ENCODE measurements around the gene DEPDC4.
A peak's percentile ranks its signal among the peaks of the same experiment; 100 is the strongest.
"Not testable (repeated sequence)": the region's sequence is repeated elsewhere in the genome, so short reads cannot be mapped to it uniquely, and the experiment has no call there.

The DEPDC4 gene

GRCh38 chr12:100266835-100267602 lies at the start of gene DEPDC4, which contains the start of gene SCYL2:
Gene DEPDC4 (minus strand): TSS chr12:100267079. CDS start chr12:100267076, 3 bp downstream.
Gene SCYL2 (plus strand): TSS chr12:100267177. CDS start chr12:100282971, 15,794 bp downstream.
- peak; percentile 95 for DNase-seq

DNA sequence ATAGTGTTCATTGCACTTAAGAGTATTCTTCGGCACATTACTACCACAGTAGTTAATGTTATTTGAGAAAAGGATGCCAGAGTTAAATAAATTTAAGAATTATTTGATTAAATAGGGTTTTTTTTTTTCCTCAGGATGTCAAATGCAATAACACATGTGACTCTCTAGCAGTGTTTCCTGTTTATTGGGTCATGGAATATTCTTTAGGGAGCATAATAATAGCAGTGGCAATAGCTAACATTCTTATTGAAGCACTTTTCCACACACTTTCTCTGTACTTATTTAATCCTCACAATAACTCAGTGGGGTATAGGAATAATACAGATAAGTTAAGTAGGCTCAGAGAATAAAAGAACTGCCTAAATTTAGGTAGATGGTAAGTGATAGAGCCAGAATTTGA lies 44.4 kb upstream of the DEPDC4 start:
- DNase-seq = no peak

DNA sequence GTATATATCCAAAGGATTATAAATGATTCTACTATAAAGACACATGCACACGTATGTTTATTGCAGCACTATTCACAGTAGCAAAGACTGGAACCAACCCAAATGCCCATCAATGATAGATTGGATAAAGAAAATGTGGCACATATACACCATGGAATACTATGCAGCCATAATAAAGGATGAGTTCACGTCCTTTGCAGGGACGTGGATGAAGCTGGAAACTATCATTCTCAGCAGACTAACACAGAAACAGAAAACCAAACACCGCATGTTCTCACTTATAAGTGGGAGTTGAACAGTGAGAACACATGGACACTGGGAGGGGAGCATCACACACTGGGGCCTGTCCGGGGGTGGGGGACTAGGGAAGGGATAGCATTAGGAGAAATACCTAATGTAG lies 41.3 kb upstream of the DEPDC4 start:
- not testable (repeated sequence) for DNase-seq

DNA sequence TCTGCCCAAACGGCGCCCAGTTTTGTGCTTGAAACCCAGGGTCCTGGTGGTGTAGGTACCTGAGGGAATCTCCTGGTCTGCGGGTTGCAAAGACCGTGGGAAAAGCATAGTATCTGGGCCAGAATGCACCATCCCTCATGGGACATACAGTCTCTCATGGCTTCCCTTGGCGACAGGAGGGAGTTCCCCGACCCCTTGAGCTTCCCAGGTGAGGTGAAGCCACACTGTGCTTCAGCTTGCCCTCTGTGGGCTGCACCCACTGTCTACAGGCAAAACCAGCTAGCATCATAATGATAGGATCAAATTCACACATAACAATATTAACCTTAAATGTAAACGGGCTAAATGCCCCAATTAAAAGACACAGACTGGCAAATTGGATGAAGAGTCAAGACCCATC lies 37.5 kb upstream of the DEPDC4 start:
- DNase-seq = not testable (repeated sequence)

DNA sequence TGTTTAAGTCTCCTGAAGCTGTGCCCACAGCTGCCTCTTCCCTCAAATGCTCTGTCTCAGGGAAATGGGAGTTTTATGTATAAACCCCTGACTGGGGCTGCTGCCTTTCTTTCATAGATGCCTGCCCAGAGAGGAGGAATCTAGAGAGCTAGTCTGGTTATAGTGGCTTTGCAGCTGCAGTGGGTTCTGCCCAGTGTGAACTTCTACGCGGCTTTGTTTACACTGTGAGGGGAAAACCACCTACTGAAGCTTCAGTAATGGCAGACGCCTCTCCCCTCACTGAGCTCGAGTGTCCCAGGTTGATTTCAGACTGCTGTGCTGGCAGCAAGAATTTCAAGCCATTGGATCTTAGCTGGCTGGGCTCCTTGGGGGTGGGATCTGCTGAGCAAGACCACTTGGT lies 37.0 kb upstream of the DEPDC4 start:
- DNase-seq = no peak

DNA sequence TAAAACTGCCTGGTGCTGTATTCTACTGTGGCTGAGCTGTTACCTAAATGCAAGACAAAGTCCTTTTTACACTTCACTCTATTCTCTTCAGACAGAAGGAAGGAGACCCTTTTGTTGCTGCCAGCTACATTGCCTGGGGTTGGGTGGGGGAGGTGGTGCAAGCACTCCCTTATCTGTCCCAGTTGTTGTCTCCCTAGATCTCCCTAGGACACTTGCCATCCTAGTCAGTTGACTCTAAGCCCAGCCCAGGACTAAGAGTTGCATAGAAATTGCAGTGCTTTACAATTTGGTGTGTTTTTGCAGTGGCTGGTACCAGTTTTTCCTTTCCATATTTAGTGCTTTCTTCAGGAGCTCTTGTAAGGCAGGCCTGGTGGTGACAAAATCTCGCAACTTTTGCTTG lies 35.2 kb upstream of the DEPDC4 start:
- no peak for DNase-seq

- DNase-seq = no peak
Observed at GRCh38 chr12:100295764-100296555, 29.1 kb upstream of the DEPDC4 start.

GRCh38 chr12:100294366-100294765 lies 27.5 kb upstream of the DEPDC4 start:
- DNase-seq = not testable (repeated sequence)

DNA sequence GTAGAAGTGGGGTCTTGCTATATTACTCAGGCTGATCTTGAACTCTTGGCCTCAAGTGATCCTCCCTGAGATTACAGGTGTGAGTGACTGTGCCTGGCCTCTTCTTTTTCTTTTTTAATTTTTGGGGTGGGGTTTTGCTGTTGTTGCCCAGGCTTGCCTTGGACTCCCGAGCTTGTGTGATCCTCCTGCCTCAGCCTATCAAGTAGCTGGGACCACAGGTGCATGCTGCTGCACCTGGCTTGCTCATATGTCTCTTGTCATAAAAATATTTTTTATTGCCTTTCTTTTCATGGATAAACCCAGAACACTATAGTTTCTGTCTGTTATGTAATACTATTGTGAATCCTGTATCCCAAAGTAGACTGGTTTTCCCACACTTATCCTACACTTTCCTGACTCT lies 26.1 kb upstream of the DEPDC4 start:
- peak; percentile 80 for DNase-seq

GRCh38 chr12:100290016-100290415 lies 23.1 kb upstream of the DEPDC4 start:
- no peak for DNase-seq

- no peak for DNase-seq
Observed at GRCh38 chr12:100289038-100289437, 22.2 kb upstream of the DEPDC4 start.

DNA sequence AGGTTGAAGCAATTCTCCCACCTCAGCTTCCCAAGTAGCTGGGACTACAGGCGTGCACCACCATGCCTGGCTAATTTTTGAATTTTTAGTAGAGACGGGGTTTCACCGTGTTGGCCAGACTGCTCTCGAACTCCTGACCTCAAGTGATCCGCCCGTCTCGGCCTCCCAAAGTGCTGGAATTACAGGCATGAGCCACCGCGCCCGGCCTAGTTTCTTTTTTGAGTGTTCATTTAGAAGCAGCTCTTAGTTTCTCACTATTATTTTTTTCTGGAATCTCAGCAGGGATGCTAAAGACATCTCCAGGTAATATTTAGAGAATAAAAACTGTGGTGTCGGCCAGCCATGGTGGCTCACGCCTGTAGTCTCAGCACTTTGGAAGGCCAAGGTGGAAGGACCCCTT lies 17.7 kb upstream of the DEPDC4 start:
- not testable (repeated sequence) for DNase-seq

GRCh38 chr12:100279607-100280244 lies 12.8 kb upstream of the DEPDC4 start:
- DNase-seq = no peak

DNA sequence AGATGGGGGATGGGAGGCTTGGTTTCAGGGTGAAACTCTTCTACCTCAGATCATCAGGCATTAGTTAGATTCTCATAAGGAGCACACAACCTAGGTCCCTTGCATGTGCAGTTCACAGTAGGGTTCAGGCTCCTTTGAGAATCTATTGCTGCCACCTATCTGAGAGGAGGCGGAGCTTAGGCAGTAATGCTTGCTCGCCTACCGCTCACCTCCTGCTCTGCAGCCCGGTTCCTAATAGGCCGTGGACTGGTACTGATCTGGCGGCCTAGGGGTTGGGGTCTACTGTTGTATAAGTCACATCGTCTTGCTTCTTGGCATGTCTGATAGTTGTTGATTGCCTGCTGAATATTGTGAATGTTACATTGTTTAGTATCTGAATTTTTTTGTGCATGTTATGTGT lies 12.3 kb upstream of the DEPDC4 start:
- no peak for DNase-seq

DNA sequence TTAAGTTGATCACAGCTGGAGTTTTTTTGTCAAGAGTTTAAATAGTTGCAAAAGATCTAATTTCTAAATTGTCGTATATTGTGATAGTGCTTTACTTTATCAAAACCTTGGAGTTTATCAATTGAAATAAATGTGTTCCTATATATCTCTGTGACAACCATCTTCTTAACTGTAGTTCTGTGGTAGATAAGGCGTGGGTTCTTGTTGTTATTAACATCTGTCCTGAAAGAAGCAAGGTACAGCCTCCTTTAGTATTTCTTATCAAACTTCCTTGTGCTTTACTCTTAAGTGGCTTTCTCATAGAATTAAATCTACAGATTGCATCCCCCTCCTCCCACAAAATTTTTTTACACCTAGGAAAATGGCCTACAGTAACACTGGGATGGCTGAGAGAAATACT lies 7.4 kb upstream of the DEPDC4 start:
- no peak for DNase-seq

DNA sequence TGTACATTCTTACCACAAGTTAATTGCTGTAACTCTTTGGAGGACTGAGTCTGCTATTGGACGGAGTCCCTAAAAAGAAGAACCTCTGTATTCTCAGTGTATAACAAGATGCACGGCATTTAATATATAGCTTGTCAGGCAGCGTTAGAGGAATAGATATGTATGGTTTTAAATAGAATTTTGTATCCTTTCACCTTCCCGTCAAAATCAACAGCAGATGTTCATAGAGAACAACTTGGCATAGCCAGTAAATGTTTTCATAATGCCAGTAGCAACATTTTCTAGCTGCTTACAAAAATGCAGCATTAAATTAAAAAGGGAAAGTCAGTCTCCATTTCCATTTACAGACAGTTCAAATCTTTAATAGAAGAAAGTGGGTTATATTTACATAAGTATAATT lies 6.9 kb upstream of the DEPDC4 start:
- DNase-seq = no peak

GRCh38 chr12:100268835-100269564 lies 2.1 kb upstream of the DEPDC4 start:
- no peak for DNase-seq

DNA sequence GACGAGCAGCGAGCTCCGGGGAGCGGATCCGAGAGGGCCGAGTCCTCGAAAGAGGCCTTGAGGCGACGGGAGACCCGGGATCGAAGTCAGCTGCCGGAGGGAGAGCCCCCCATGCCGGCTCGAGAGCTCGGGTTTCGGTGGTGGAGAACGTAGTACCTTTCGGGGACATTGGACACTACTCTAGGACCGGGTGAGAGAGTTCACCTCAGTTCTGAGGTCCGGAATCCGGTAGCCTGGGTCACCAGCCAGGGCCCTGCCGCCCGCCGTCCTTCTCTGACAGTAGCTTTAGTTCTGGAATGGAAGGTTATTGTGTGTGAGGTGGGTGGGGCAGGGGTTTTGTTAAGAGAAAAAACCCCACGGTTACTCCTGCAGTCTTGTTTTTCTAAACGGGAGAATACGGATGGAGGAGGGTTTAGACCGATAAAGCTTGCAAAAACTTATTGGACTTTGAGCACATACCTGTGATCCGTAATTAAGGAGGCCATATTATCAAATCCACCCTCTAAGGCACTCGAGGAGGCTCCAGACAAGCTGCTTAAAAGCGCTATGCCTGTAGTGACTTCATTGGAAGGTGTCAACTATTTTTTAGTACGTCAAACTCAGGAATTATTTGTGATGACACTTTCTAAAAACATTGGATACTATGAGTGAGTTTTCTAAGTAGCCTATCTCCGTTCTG lies 863 bp upstream of the DEPDC4 start:
- DNase-seq = peak; percentile 29

DNA sequence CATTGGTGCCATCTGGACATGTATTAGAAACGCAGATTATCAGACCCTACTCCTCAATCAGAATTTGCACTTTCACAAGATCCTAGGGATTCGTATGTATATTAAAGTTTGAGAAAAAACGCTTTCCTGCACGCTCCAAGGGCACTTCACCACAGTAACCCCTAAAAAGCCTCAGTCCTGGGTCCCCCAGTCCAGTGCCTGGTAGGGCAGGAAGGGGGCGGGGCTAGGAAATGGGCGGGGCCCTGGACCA lies 369 bp downstream of the DEPDC4 start:
- no peak for DNase-seq

DNA sequence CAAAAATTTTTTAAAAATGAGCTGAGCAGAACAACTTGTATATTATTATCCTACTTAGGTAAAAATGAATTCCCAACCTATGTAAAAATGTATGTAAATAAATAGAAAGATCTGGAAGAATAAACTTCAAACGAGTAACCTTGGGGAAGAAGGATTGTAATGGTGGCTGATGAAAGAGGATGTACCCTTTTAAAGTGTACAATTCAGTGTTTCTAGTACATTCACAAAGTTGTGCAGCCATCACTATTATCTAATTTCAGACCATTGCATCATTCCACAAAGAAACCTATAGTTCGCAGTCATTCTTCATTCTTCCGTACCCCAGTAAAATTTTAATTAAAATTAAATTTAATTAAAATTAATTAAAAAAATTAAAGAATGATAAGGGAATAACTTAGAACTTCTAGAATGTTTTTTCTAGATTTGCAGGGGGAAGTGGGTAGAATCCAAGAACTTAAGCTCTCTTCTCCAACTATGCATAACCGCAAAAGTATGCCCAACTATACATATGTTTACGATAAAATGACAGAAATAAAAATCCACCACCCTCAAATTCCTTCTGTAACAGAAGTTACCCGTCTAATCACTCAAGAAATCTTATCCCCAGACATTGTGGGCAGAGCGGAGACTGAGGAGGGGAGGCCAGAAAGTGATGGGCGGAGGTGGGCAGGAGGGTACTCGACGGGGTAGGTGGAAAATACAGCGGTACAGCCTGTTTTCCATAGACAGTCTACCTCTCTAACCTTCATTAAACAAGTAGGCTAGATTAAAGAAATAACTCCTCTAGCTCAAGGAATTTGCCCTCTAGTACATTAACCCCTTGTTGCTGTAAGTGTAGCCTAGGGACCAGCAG lies 921 bp downstream of the DEPDC4 start:
- no peak for DNase-seq

DNA sequence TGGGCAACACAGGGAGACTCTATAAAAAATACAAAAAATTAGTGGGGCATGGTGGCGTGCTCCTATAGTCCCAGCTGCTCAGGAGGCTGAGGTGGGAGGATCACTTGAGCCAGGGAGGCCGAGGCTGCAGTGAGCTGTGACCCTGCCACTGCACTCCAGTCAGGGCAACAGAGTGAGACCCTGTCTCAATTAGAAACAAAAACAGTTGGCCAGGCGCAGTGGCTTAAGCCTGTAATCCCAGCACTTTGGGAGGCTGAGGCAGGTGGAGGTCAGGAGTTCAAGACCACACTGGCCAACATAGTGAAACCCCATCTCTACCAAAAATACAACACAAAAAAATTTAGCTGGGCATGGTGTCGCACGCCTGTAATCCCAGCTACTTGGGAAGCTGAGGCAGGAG lies 1.8 kb downstream of the DEPDC4 start:
- not testable (repeated sequence) for DNase-seq

DNA sequence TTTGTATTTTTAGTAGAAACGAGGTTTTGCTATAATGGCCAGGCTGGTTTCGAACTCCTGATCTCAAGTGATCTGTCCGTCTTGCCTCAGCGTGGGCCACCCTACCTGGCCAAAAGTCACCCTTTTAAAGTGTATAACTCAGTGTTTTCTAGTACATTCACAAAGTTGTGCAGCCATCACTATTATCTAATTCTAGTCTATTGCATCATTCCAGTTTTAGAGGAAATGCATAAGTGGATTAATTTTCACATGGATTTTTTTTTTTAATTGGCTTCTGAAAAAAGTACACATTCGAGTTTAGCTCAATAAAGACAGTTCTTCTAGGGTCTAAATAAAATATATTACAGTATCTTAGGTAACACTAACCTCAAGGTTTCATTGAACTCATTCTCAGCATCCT lies 3.7 kb downstream of the DEPDC4 start:
- DNase-seq = no peak

Data from NCI-H2171 treated with DMSO at 0.1 percent for 48 hours (cell line).